ENCODE measurements around the gene YPEL1. TPM values are rescaled to one million over a fixed set of nuclear protein-coding genes. Genes with fewer than 3 reads are reported as not detected.

Gene YPEL1
- total and polyA plus RNA-seq, 8 donors, result 2.4 to 20.9 (median 18.3) TPM

GRCh38 chr22:21665047-21665851 is 70.3 kb downstream of the YPEL1 start:
- peaks cover 0 to 21% of the 10 kb centered on the region in 2 donors for H3K4me1 ChIP-seq
- peak overlapping the region; percentile 77 to 84 for H3K4me3 ChIP-seq
- H3K27ac ChIP-seq, result peak overlapping the region; percentile 90 to 97
- H3K36me3 ChIP-seq, result peaks cover 0 to 10% of the 10 kb centered on the region in 2 donors
- H3K27me3 ChIP-seq, result no peaks in the 10 kb centered on the region
- TF ChIP-seq CTCF (IDR thresholded peaks at IDR 0.05), result no peak
- H3K9me3 ChIP-seq, result no peaks in the 10 kb centered on the region
- intact Hi-C loops (cut with DNase I), result no loop called here
- DNase-seq, result no peak
- no peak for ATAC-seq

GRCh38 chr22:21663738-21664137 is 71.9 kb downstream of the YPEL1 start:
- no peak for TF ChIP-seq CTCF (IDR thresholded peaks at IDR 0.05)
- H3K27me3 ChIP-seq, result no peaks in the 10 kb centered on the region
- no peak overlapping the region for H3K27ac ChIP-seq
- no peaks in the 10 kb centered on the region for H3K36me3 ChIP-seq
- no peaks in the 10 kb centered on the region for H3K9me3 ChIP-seq
- peaks cover 0 to 21% of the 10 kb centered on the region in 2 donors for H3K4me1 ChIP-seq
- intact Hi-C loops (cut with DNase I), result no loop called here
- H3K4me3 ChIP-seq, result no peak overlapping the region
- ATAC-seq (no peak), DNase-seq (no peak)

- no peak for TF ChIP-seq CTCF (IDR thresholded peaks at IDR 0.05)
- no peak for ATAC-seq
- peaks cover 6 to 24% of the 10 kb centered on the region in 2 donors for H3K4me1 ChIP-seq
- intact Hi-C loops (cut with DNase I), result no loop called here
- no peak overlapping the region for H3K4me3 ChIP-seq
- no peak for DNase-seq
- H3K27ac ChIP-seq, result no peak overlapping the region
- H3K9me3 ChIP-seq, result no peaks in the 10 kb centered on the region
- H3K36me3 ChIP-seq, result no peaks in the 10 kb centered on the region
- peaks cover 0 to 4% of the 10 kb centered on the region in 2 donors for H3K27me3 ChIP-seq
These were observed 73.6 kb downstream of the YPEL1 start for GRCh38 chr22:21661991-21662390.

GRCh38 chr22:21660904-21661303 is 74.7 kb downstream of the YPEL1 start:
- ATAC-seq (no peak), DNase-seq (no peak)
- peaks cover 6 to 24% of the 10 kb centered on the region in 2 donors for H3K4me1 ChIP-seq
- no peak overlapping the region for H3K4me3 ChIP-seq
- intact Hi-C loops (cut with DNase I), result no loop called here
- TF ChIP-seq CTCF (IDR thresholded peaks at IDR 0.05), result no peak
- no peaks in the 10 kb centered on the region for H3K36me3 ChIP-seq
- H3K27me3 ChIP-seq, result peaks cover 0 to 4% of the 10 kb centered on the region in 2 donors
- no peak overlapping the region for H3K27ac ChIP-seq
- H3K9me3 ChIP-seq, result no peaks in the 10 kb centered on the region

- H3K27ac ChIP-seq, result no peak overlapping the region
- intact Hi-C loops (cut with DNase I), result no loop called here
- DNase-seq (no peak), ATAC-seq (no peak)
- peaks cover 6 to 18% of the 10 kb centered on the region in 2 donors for H3K4me1 ChIP-seq
- H3K36me3 ChIP-seq, result no peaks in the 10 kb centered on the region
- no peak for TF ChIP-seq CTCF (IDR thresholded peaks at IDR 0.05)
- H3K27me3 ChIP-seq, result peaks cover 0 to 4% of the 10 kb centered on the region in 2 donors
- H3K9me3 ChIP-seq, result no peaks in the 10 kb centered on the region
- no peak overlapping the region for H3K4me3 ChIP-seq
These were observed 75.6 kb downstream of the YPEL1 start for GRCh38 chr22:21659864-21660525.

Measured in left lung (tissue), 10 donors.